IPS-11a (cell line): Measurements from ENCODE around the gene DCST2.

Experiments
- H3K4me3 ChIP-seq: one replicate; pipeline ENCODE4 v1.5.1; 2013; ENCODE audit warnings: low read depth, low read length, control low read depth

DCST2 gene

GRCh38 chr1:155033524-155033923 lies at the start of gene DCST2, which contains the start of gene DCST1:
Gene DCST2 (minus strand): TSS chr1:155033781. CDS start chr1:155033701, 80 bp downstream.
Gene DCST1 (plus strand): TSS chr1:155033824. CDS start chr1:155034037, 213 bp downstream.
- no peak within 1 kb of the TSS for H3K4me3 ChIP-seq

GRCh38 chr1:155083052-155083541 lies 49.5 kb upstream of the DCST2 start:
- no peak overlapping the region for H3K4me3 ChIP-seq

- H3K4me3 ChIP-seq: no peak overlapping the region
Observed at GRCh38 chr1:155082301-155083051, 48.9 kb upstream of the DCST2 start.

- no peak overlapping the region for H3K4me3 ChIP-seq
Observed at GRCh38 chr1:155081472-155082300, 48.1 kb upstream of the DCST2 start.

- peak overlapping the region; percentile 30 for H3K4me3 ChIP-seq
Observed at GRCh38 chr1:155080312-155081228, 47.0 kb upstream of the DCST2 start.

- peak overlapping the region; percentile 31 for H3K4me3 ChIP-seq
Observed at GRCh38 chr1:155079487-155080311, 46.1 kb upstream of the DCST2 start.

GRCh38 chr1:155079210-155079486 lies 45.6 kb upstream of the DCST2 start:
- H3K4me3 ChIP-seq: peak overlapping the region; percentile 31

- peak within 1 kb of the TSS; percentile 31 for H3K4me3 ChIP-seq
Observed at GRCh38 chr1:155078469-155079209, 45.1 kb upstream of the DCST2 start, which contains the start of gene EFNA3. Gene EFNA3 (plus strand): TSS chr1:155078837. CDS start chr1:155078942, 105 bp downstream.

- H3K4me3 ChIP-seq: peak overlapping the region; percentile 21
Observed at GRCh38 chr1:155077758-155078445, 44.3 kb upstream of the DCST2 start.

GRCh38 chr1:155077346-155077745 lies 43.8 kb upstream of the DCST2 start:
- H3K4me3 ChIP-seq: no peak overlapping the region

- no peak overlapping the region for H3K4me3 ChIP-seq
Observed at GRCh38 chr1:155076371-155076770, 42.8 kb upstream of the DCST2 start.

GRCh38 chr1:155075535-155075934 lies 42.0 kb upstream of the DCST2 start:
- no peak overlapping the region for H3K4me3 ChIP-seq

GRCh38 chr1:155073377-155074242 lies 40.0 kb upstream of the DCST2 start:
- H3K4me3 ChIP-seq: no peak overlapping the region

- no peak overlapping the region for H3K4me3 ChIP-seq
Observed at GRCh38 chr1:155072531-155073289, 39.1 kb upstream of the DCST2 start.

GRCh38 chr1:155071701-155072100 lies 38.1 kb upstream of the DCST2 start:
- H3K4me3 ChIP-seq: no peak overlapping the region

- H3K4me3 ChIP-seq: peak overlapping the region; percentile 48
Observed at GRCh38 chr1:155070721-155071569, 37.4 kb upstream of the DCST2 start.
